ENCODE results near the gene KATNBL1. TPM values are rescaled to one million over a fixed set of nuclear protein-coding genes. Genes with fewer than 3 reads are reported as not detected.
A peak's percentile ranks its signal among the peaks of the same experiment; 100 is the strongest.

The KATNBL1 gene, protein sequence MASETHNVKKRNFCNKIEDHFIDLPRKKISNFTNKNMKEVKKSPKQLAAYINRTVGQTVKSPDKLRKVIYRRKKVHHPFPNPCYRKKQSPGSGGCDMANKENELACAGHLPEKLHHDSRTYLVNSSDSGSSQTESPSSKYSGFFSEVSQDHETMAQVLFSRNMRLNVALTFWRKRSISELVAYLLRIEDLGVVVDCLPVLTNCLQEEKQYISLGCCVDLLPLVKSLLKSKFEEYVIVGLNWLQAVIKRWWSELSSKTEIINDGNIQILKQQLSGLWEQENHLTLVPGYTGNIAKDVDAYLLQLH
- 51.9 and 54.5 TPM in 2 replicates for total RNA-seq

- peak; percentile 77 for DNase-seq (ENCODE audit: low read depth)
These were observed at the start of gene KATNBL1 for GRCh38 chr15:34209421-34210282. TSS of gene KATNBL1 (minus strand) at chr15:34210096. CDS start at chr15:34163676, 46,420 bp downstream.

GRCh38 chr15:34259566-34259965, 49.7 kb upstream of the KATNBL1 start:
- no peak for DNase-seq (ENCODE audit: low read depth)

DNA sequence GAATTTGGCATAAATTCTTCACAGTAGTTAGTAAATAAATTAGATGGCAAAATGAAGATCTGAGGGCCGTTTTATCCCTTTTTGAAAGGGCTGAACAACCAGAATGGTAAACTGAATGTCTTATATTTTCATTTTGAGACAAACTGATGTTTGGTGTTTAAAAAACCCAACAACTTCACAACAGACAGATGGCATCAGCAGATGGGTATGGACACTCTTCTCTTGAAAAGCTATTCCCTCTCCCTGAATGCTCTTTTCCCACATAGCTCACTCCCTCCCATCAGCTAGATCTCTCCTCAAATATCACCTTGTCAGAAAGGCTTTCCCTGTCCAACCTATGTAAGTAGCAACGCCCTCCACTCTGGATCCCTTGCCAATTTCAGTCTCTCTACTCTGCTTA, 48.3 kb upstream of the KATNBL1 start:
- no peak for DNase-seq (ENCODE audit: low read depth)

GRCh38 chr15:34252545-34252944, 42.6 kb upstream of the KATNBL1 start:
- no peak for DNase-seq (ENCODE audit: low read depth)

DNA sequence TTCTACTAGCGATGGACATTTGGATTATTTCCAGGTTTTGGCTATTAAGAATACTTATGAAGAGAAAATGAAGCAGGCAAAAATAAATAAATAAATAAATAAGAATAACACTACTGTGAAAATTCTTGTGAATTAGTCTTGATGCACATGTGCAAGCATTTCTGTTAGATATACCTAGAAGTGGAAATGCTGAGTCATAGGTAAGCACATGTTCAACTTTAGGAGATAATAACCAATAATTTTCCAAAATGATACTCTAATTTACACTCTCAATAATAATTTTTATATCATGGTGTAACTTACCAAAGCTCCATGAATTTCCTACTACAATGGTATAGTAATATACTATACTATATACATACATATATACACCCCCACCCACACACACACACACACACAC, 38.3 kb upstream of the KATNBL1 start:
- DNase-seq (ENCODE audit: low read depth): no peak

DNA sequence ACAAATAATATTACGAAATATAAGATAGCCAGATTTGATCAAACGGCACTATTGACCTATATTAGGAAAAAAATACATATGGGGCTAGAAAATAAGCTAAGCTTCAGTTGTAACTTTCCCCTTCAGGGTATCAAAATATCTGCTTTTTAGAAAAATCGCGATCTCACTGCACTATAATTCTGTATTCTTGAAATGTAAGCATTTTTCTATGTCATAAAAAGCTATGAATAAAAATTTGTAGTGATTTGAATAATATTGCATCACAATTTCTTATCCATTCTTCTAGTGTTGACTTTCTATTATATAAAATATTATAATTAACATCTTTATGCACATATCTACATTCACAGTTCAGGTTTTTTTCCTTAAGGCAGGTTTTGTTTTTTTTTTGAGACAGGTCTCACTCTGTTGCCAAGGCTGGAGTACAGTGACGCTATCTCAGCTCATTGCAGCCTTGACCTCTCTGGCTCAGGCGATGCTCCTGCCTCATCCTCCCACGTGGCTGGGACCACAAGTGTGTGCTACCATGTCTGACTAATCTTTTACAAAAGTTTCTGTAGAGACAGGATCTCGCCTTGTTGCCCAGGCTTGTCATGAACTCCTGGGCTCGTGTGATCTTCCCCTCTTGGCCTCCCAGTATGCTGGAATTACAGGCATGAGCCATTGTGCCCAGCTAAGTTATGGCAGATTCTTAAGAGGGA, 36.5 kb upstream of the KATNBL1 start:
- no peak for DNase-seq (ENCODE audit: low read depth)

- DNase-seq (ENCODE audit: low read depth): no peak
These were observed 33.3 kb upstream of the KATNBL1 start for GRCh38 chr15:34243226-34243625.

DNA sequence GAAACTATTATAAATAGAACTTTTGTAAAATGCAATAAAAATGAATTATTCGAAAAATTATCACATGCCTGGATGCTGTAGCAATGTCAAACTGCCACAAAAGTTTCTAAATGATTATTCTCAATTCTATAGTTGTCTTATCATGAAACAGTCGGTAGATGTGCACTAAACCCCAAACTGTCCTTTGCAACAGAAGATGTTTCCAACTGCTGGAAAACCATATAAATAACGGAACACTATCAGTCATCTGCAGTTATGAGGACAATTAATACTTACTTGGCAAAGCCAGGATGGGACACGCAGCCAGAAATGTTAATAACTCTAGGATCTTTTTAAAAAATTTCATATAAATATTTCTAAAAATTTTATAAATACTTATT, 32.4 kb upstream of the KATNBL1 start:
- no peak for DNase-seq (ENCODE audit: low read depth)

DNA sequence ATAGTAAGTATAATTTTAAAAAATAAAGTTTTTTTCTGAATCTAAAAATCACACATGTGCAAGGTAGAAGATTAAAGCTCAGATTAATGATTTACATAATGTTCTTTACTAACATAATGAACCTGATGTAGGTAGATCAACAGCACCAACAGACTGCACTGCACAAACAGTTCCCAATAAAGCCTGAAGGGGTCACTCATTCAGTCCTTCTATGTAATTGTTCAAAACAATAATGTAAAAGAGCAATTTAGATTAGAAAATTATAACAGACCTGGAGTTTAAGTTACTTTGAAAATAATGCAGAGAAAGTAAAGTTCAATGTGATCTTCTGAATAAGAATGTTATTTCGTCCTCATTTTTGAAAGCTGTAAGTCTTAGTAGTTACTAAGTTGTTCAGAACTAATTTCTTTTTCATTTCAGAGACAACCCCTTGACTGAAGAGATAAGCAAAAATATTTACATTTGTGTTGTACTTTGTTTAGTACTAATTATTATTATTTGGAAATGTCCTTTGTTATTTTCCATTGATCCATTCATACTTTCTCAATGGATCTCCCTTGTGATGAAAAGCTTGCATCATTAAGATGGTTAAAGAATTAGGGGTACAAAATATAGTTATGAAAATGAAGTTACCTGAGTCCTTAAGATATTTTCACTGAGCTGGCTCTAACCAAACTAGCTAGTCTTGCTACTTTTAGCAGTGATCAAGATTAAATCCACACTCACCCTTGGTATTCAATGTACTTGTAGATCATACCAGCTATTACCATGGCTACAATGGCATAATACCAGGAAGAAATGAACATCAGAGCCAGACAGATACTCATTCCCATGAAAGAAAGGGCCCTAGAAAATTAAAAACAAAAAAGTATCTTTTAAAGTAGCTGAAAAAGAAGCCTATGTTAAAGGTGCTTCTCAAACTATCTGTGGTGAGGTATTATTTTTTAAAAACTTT, 31.8 kb upstream of the KATNBL1 start:
- DNase-seq (ENCODE audit: low read depth): peak; percentile 68

GRCh38 chr15:34240537-34240936, 30.6 kb upstream of the KATNBL1 start:
- DNase-seq (ENCODE audit: low read depth): no peak

GRCh38 chr15:34239151-34239808, 29.4 kb upstream of the KATNBL1 start:
- DNase-seq (ENCODE audit: low read depth): peak; percentile 91

DNA sequence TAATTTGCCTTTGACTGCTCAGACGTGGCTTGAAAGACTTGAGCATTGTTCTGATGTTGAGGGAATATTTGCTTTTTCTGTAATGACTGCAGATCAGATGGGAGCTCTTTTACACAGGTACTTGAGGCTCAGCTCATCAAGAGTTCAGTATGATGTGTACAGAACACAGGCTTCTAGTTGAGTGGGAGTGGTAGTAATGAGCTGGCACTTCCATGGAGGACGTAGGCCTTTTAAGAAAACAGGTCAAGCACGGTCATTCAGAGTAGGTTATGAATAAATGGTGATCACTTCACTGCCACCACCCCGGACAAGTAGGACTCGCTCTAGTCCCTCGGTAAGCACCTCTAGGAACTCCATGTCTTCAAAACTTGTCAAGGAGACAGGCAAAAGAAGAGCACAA, 23.7 kb upstream of the KATNBL1 start:
- DNase-seq (ENCODE audit: low read depth): no peak

DNA sequence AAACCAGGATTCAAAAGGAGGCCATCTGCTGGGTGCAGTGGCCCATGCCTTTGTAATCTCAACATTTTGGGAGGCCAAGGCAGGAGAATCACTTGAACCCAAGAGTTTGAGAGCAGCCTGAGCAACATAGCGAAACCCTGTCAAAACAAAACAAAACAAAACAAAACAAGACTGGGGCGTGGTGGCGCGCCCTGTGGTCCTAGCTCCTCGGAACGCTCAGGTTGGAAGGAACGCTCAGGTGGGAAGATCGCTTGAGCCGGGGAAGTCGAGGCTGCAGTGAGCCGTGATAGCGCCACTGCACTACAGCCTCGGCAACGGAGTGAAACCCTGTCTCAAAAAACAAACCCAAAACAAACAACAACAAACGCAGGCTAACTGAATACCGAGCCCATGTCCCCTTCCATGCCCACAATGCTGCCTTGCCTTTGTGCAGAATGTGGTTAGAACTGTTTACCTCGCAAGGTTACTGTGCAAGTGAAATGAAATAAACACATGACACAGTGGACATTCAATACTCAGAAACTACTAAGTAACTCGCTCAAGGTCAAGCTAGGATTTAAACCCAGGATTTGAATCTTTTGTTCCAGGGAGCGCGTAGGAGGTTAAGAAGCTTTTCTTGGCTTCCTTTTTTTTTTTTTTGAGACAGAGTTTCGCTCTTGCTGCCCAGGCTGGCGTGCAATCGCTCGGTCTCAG, 14.2 kb upstream of the KATNBL1 start:
- DNase-seq (ENCODE audit: low read depth): peak; percentile 44

- peak; percentile 74 for DNase-seq (ENCODE audit: low read depth)
These were observed 7.8 kb upstream of the KATNBL1 start for GRCh38 chr15:34217587-34218225.

DNA sequence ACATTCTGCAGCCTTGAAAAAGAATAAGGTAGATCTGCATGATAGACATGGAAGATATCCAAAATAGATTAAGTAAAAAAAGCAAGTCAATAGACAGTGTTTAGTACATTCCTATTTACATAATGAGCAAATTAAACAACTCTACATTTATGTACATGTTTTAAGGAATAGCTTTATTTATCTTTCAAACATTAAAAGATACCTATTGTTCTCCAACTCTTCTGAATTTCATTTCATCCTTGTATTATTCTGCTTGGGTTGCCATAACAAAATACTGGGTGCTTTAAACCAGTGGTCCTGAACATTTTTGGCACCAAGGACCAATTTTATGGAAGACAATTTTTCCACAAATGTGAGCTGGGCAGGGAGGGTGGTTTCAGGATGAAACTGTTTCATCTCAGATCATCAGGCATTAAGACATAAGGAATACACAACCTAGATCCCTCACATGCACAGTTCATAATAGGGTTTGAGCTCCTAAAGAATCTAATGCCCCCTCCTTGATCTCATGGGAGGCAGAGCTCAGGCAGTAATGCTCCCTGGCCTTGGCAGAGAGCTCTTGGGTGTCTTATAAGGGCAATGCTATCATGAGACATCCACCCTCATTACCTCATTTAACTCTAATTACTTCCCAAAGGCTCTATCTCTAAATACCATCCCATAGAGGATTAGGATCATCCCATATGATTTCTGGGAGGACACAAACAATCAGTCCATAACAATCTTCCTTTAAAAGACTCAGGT, 6.8 kb upstream of the KATNBL1 start:
- no peak for DNase-seq (ENCODE audit: low read depth)

DNA sequence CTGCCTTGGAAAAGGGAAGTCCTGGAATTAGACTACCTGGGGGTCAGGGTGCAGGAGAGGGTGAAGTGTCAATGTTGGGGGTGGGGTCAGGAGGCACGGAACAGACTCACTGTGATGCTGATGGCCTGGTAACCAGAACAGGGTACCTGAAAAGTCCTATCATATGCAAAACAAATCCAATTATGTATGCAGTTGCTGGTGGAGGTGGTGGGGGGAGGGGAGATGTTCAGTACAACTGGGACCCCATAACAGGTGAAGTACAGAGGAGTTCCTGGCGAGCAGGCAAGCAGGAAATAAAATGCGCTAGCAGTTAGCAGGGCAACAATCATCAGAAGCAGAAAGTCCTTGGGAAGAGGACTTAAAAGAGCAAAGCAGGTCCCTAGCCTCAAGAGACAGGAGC, 4.2 kb upstream of the KATNBL1 start:
- no peak for DNase-seq (ENCODE audit: low read depth)

DNA sequence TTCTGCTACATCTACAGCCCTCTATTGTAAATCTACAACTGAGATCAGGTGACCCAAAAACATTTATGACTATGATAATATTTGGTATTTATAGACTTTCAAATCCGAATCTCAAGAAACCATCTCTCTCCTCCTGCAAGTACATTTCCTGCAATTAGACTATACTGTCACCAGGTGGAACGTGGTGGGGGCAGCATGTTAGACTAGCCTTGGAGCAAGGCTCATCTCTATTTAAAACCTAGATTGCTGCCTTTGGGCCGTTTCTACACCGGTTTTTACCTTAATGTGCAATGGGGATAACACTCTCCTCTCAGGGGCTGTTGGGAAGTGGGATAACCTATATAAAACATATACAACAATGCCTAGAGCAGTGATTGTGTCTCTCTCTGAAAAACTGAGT, 3.8 kb upstream of the KATNBL1 start:
- no peak for DNase-seq (ENCODE audit: low read depth)

GRCh38 chr15:34206011-34206410, 3.9 kb downstream of the KATNBL1 start:
- DNase-seq (ENCODE audit: low read depth): peak; percentile 32

GRCh38 chr15:34203936-34204335, 6.0 kb downstream of the KATNBL1 start:
- no peak for DNase-seq (ENCODE audit: low read depth)

Measured in renal cortical epithelial cell (primary cell).